DOHH2 (cell line): ENCODE results near the gene AMH.

ENCODE experiments used
- H3F3A ChIP-seq: fragments of 200-600 bp; sonication (generic), shearing (Covaris generic); 2 replicates; pipeline ENCODE4 v1.6.0; 2016; ENCODE audit warnings: antibody characterized with exemption, mild to moderate bottlenecking; ENCODE audit not compliant: control insufficient read depth, insufficient read depth
- H3K27ac ChIP-seq: fragments of 200-600 bp; sonication (generic); 2 replicates; pipeline ENCODE4 v1.5.1; 2014; ENCODE audit warnings: low read depth, mild to moderate bottlenecking, low read length, moderate library complexity
- H3K27me3 ChIP-seq: fragments of 200-600 bp; sonication (generic); 2 replicates; pipeline ENCODE4 v1.6.1; 2014; ENCODE audit warnings: mild to moderate bottlenecking, low read length, mixed read lengths; ENCODE audit not compliant: control insufficient read depth
- H3K36me3 ChIP-seq: fragments of 200-600 bp; sonication (generic); 2 replicates; pipeline ENCODE4 v1.6.1; 2014; ENCODE audit warnings: mild to moderate bottlenecking, low read length, moderate library complexity, mixed read lengths; ENCODE audit not compliant: control insufficient read depth
- H3K4me1 ChIP-seq: fragments of 200-600 bp; sonication (generic); 2 replicates; pipeline ENCODE4 v1.6.1; 2014; ENCODE audit warnings: mild to moderate bottlenecking, low read length, mixed read lengths; ENCODE audit not compliant: control insufficient read depth
- H3K4me2 ChIP-seq: fragments of 200-600 bp; sonication (generic); 2 replicates; pipeline ENCODE4 v1.6.0; 2014; ENCODE audit warnings: mild to moderate bottlenecking, low read length, moderate library complexity
- H3K4me3 ChIP-seq: fragments of 200-600 bp; sonication (generic); 2 replicates; pipeline ENCODE4 v1.5.1; 2014; ENCODE audit warnings: mild to moderate bottlenecking, low read length, mixed read lengths
- H3K79me2 ChIP-seq: fragments of 200-600 bp; sonication (generic); 2 replicates; pipeline ENCODE4 v1.6.1; 2014; ENCODE audit warnings: mild to moderate bottlenecking, low read length, mixed read lengths; ENCODE audit not compliant: control insufficient read depth
- H3K9me2 ChIP-seq: fragments of 200-600 bp; sonication (generic); replicated peaks from 2 replicates; pipeline ENCODE4 v1.6.1; 2014; ENCODE audit warnings: mild to moderate bottlenecking, low read length, mixed read lengths; ENCODE audit not compliant: control insufficient read depth
- H3K9me3 ChIP-seq: fragments of 200-600 bp; sonication (generic); 2 replicates; pipeline ENCODE4 v1.6.1; 2014; ENCODE audit warnings: antibody characterized with exemption, low read length, mixed read lengths; ENCODE audit not compliant: control insufficient read depth, insufficient read depth
- H4K20me1 ChIP-seq: fragments of 200-600 bp; sonication (generic); 2 replicates; pipeline ENCODE4 v1.6.0; 2014; ENCODE audit warnings: low read depth, mild to moderate bottlenecking, antibody characterized with exemption, low read length, moderate library complexity; ENCODE audit not compliant: control insufficient read depth, insufficient read depth
- CTCF ChIP-seq: fragments of 200-600 bp; sonication (generic); IDR thresholded peaks from one replicate; pipeline ENCODE4 v1.5.1; 2014; ENCODE audit warnings: antibody characterized with exemption, mild to moderate bottlenecking, low read depth, low read length; ENCODE audit not compliant: poor library complexity, severe bottlenecking
- EZH2phosphoT487 ChIP-seq: fragments of 200-600 bp; sonication (generic); IDR thresholded peaks from 2 replicates; pipeline ENCODE4 v1.6.1; 2017; ENCODE audit warnings: borderline replicate concordance, mild to moderate bottlenecking, antibody characterized with exemption, low read length, moderate library complexity, mixed read lengths

Gene AMH

GRCh38 chr19:2240881-2241760 is 8.0 kb upstream of the AMH start:
- Histone ChIP-seq H3F3A (no peaks in the 10 kb centered on the region), H3K27me3 (no peaks in the 10 kb centered on the region), H3K36me3 (peaks cover 94% of the 10 kb centered on the region), H3K27ac (no peak overlapping the region), H3K9me2 (no peaks in the 10 kb centered on the region), H3K79me2 (peaks cover 82% of the 10 kb centered on the region), H3K4me2 (peak overlapping the region; percentile 88; the same call in 1 of the 2 replicates), H3K4me1 (peaks cover 38% of the 10 kb centered on the region), H3K4me3 (no peak overlapping the region; the same call in 1 of the 2 replicates), H4K20me1 (peaks cover 44% of the 10 kb centered on the region), H3K9me3 (no peaks in the 10 kb centered on the region)
- TF ChIP-seq EZH2phosphoT487 (no peak), CTCF (no peak)

- Histone ChIP-seq H3F3A (no peaks in the 10 kb centered on the region), H3K4me2 (no peak overlapping the region), H3K9me2 (no peaks in the 10 kb centered on the region), H4K20me1 (peaks cover 44% of the 10 kb centered on the region), H3K27me3 (no peaks in the 10 kb centered on the region), H3K9me3 (no peaks in the 10 kb centered on the region), H3K79me2 (peaks cover 77% of the 10 kb centered on the region), H3K36me3 (peaks cover 99% of the 10 kb centered on the region), H3K27ac (no peak overlapping the region), H3K4me1 (peaks cover 38% of the 10 kb centered on the region), H3K4me3 (no peak overlapping the region)
- TF ChIP-seq EZH2phosphoT487 (no peak), CTCF (no peak)
Observed at GRCh38 chr19:2242092-2242537, 7.0 kb upstream of the AMH start.

GRCh38 chr19:2242816-2243215 is 6.3 kb upstream of the AMH start:
- Histone ChIP-seq H4K20me1 (peaks cover 39% of the 10 kb centered on the region), H3K36me3 (peaks cover 99% of the 10 kb centered on the region), H3F3A (no peaks in the 10 kb centered on the region), H3K27me3 (no peaks in the 10 kb centered on the region), H3K4me2 (no peak overlapping the region), H3K4me1 (peaks cover 33% of the 10 kb centered on the region), H3K4me3 (no peak overlapping the region), H3K79me2 (peaks cover 70% of the 10 kb centered on the region), H3K9me2 (no peaks in the 10 kb centered on the region), H3K27ac (no peak overlapping the region), H3K9me3 (no peaks in the 10 kb centered on the region)
- TF ChIP-seq CTCF, result no peak
- no peak for TF ChIP-seq EZH2phosphoT487
